ENCODE data around the gene FRMD5. TPM values are rescaled to one million over a fixed set of nuclear protein-coding genes. Genes with fewer than 3 reads are reported as not detected.
A peak's percentile ranks its signal among the peaks of the same experiment; 100 is the strongest.

Gene FRMD5
- total RNA-seq, 4 donors from 2014 or later: 0.13 to 0.37 (median 0.24) TPM; not detected in 1

DNA sequence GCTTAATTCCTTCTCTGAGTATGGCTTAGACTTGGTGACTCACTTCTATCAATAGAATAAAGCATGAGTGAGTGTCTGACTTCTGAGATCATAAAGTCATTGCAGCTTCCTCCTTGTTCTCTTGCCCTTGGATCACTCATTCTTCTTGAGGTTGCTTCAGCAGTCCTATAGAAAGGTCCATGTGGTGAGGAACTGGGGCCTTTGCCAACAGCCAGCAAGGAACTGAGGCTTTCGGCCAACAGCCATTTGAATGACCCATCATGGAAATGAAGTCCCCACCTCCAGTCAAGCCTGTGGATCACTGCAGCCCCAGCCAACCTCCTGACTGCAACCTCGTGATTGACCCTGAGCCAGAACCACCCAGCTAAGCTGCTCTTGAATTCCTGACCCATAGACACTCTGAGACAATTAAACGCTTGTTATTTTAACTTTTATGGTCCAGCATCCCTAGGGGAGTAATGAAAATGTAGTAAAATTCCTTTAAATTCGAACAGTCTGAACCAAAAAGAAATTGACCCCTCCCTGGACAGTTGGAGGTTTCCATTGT, 283.8 kb downstream of the FRMD5 start:
- ATAC-seq (ENCODE audit: low FRiP score): no peak
- no peak for DNase-seq (ENCODE audit: low spot score)
- TF ChIP-seq CTCF (IDR thresholded peaks at IDR 0.05): no peak

DNA sequence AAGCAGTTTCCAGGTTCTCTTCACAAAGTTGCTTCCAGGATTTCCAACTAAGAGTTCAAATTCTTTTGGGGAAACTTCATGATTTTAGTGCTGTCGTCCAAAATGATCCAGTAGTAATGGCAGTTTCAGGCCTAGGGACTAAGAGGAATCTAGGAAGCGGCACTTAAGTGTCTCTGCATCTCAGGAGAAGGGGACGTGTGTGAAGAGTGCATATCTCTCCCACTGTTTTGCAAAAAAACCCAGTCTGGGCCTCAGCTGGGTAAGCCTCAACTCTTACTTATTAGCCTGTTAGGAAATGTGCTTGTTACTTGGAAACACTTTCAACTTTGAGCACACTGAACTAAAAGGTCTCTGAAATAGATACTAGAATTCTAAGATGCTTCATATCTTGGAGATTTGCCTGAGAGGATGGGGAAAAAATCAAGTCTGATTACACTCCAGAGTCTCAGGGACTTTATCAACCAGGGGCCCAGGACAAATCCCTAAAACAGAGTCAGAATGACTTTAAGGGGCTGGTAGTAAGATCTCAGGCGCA, 286.5 kb downstream of the FRMD5 start:
- ATAC-seq (ENCODE audit: low FRiP score): no peak
- TF ChIP-seq CTCF (IDR thresholded peaks at IDR 0.05): no peak

GRCh38 chr15:43905755-43906154, 289.3 kb downstream of the FRMD5 start:
- DNase-seq (ENCODE audit: low spot score): no peak
- no peak for TF ChIP-seq CTCF (IDR thresholded peaks at IDR 0.05)
- ATAC-seq (ENCODE audit: low FRiP score): no peak

More for the DNA sequence above, 286.5 kb downstream of the FRMD5 start:
- DNase-seq (ENCODE audit: low spot score): no peak

DNA sequence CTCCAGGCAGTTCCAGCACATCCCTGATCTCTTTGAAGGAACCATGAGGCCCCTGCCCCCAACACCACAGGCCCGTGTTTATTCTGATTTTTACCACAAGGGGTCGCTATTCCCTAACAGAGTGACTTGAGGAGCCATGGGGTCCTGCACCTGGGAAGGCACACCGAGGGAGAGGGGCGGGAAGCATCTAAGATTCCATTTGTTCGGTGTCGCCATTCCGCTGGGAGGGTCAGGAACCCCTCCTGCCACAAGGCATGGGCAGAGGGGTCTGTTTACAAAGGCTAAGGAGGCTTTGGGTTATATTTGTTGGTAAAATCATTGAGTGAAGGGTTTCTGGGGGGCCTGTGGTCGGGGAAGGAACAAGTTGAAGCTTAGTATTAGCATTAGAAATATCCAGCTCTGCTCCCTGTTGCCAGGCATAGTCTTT, 291.2 kb downstream of the FRMD5 start:
- ATAC-seq (ENCODE audit: low FRiP score): peak; percentile 27
- DNase-seq (ENCODE audit: low spot score): peak; percentile 47
- TF ChIP-seq CTCF (IDR thresholded peaks at IDR 0.05): peak in 2 of 3 donors; percentile 56 to 66

DNA sequence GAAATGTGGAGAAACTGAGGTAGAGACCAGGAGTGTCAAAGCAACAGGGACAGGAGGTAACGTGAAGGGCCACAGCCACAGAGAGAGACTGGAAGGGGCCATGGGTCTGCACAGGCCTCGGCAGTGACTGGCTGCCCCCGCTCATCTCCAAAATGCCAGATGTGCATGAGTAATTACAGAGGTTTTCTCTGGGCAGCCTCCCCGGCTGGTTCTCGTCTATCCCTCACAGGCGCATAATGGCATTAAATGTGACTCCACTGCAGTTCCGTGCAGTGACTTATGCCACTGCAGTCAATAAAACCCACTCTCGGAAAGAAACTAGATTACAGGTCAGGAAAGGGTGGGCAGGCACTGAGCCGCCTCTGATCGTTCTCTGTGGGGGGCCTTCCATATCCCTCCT, 293.6 kb downstream of the FRMD5 start:
- ATAC-seq (ENCODE audit: low FRiP score) (no peak), DNase-seq (ENCODE audit: low spot score) (no peak)
- no peak for TF ChIP-seq CTCF (IDR thresholded peaks at IDR 0.05)

DNA sequence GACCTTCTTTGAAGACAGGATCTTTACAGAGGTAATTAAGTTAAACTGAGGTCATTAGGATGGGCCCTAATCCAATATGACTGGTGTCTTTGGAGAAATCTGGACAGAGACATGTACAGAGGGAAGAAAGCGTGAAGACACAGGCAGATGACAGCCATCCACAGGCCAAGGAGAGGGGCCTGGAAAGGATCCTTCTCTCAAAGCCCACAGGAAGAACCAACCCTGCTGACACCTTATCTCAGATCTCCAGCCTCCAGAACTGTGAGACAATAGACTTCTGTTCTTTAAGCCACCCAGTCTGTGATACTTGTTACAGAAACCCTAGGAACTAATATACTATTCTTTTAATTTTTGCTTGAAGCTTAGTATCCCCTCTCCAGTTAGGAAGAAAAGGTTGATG, 294.1 kb downstream of the FRMD5 start:
- DNase-seq (ENCODE audit: low spot score) (no peak), ATAC-seq (ENCODE audit: low FRiP score) (no peak)
- TF ChIP-seq CTCF (IDR thresholded peaks at IDR 0.05): no peak

GRCh38 chr15:43899928-43900327, 295.1 kb downstream of the FRMD5 start:
- no peak for TF ChIP-seq CTCF (IDR thresholded peaks at IDR 0.05)
- no peak for DNase-seq (ENCODE audit: low spot score)
- ATAC-seq (ENCODE audit: low FRiP score): no peak

Data from omental fat pad (tissue), 4 donors.